ENCODE data around the gene OLFM2. TPM values are rescaled to one million over a fixed set of nuclear protein-coding genes. Genes with fewer than 3 reads are reported as not detected.

OLFM2 gene
- total RNA-seq, 1 experiment from 2014 or later, result 19.9 TPM

DNA sequence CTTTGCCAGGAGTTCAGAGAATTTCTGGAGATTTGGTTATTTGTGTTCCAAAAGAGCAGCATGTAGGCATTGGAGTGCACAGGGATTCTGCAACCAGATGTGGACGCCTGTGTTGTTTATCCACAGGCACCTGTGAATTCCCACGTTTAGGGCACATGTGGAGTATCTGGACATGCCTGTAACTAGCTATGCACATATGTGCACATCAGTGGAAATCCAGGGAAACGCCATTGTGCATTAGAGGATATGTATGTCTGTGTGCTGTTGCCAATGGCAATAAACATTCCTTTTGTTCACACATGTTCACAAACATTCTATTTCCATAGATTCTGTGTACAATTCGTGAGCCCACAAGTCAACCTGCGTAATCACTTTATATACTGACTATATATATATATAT, 34.7 kb downstream of the OLFM2 start:
- Histone ChIP-seq H3K79me2 (ENCODE audit: insufficient read depth, low read length) (no peaks in the 10 kb centered on the region), H4K20me1 (ENCODE audit: insufficient read depth) (no peaks in the 10 kb centered on the region), H3K9ac (ENCODE audit: low read length) (no peak overlapping the region), H3K4me2 (ENCODE audit: low read length) (no peak overlapping the region), H3K27me3 (ENCODE audit: insufficient read depth, low read length) (no peaks in the 10 kb centered on the region), H3K4me1 (ENCODE audit: control insufficient read depth in 1 of 2, insufficient read depth in 2 of 2, low read length in 2 of 2) (no peaks in the 10 kb centered on the region), H2AFZ (ENCODE audit: low read depth, low read length, poor library complexity, severe bottlenecking) (no peak overlapping the region), H3K9me2 (ENCODE audit: insufficient read depth) (no peaks in the 10 kb centered on the region), H3K9me3 (ENCODE audit: control insufficient read depth in 1 of 2, insufficient read depth in 1 of 2, low read depth in 1 of 2, low read length in 2 of 2) (no peaks in the 10 kb centered on the region), H3K4me3 (replicated peaks in 1 of 2; ENCODE audit: low read depth in 1 of 2, low read length in 2 of 2) (no peak overlapping the region), H3K36me3 (ENCODE audit: control insufficient read depth in 1 of 2, insufficient read depth in 2 of 2, low read length in 2 of 2) (no peaks in the 10 kb centered on the region), H3K27ac (ENCODE audit: low read depth, low read length) (no peak overlapping the region)
- DNase-seq (ENCODE audit: low read depth, low spot score) (no peak), ATAC-seq (no peak)
- ChIA-PET CTCF (no interaction called here), POLR2A (no interaction called here), RAD21 (ENCODE audit: low non-redundant PET in 1 of 2, low total read pairs in 2 of 2, uncharacterized antibody in 2 of 2, unreplicated experiment in 2 of 2) (no interaction called here)
- TF ChIP-seq ELF1 (IDR thresholded peaks at IDR 0.05; ENCODE audit: borderline replicate concordance, low read depth) (no peak), POLR2AphosphoS5 (IDR thresholded peaks at IDR 0.05; ENCODE audit: low read depth, low read length) (no peak), YY1 (IDR thresholded peaks at IDR 0.05; ENCODE audit: extremely low read depth, insufficient replicate concordance, low read depth, low read length) (no peak), POLR2A (IDR thresholded peaks at IDR 0.05; ENCODE audit: borderline replicate concordance, extremely low read depth, insufficient read depth, insufficient read length) (no peak), CEBPB (IDR thresholded peaks at IDR 0.05; ENCODE audit: low read depth) (no peak), FOSL1 (IDR thresholded peaks at IDR 0.05; ENCODE audit: low read depth) (no peak), EZH2 (IDR thresholded peaks at IDR 0.05) (no peak), TCF7L2 (IDR thresholded peaks at IDR 0.05; ENCODE audit: borderline replicate concordance, extremely low read depth, insufficient read depth, insufficient read length) (no peak), JUND (IDR thresholded peaks at IDR 0.05) (no peak), RAD21 (IDR thresholded peaks at IDR 0.05; ENCODE audit: low read depth) (no peak), ZNF274 (IDR thresholded peaks at IDR 0.05; ENCODE audit: low read depth, low read length) (no peak), EZH2phosphoT487 (IDR thresholded peaks at IDR 0.05; ENCODE audit: borderline replicate concordance) (no peak), EGR1 (IDR thresholded peaks at IDR 0.05; ENCODE audit: low read depth) (no peak), SIN3A (IDR thresholded peaks at IDR 0.05; ENCODE audit: low read depth) (no peak), ZFX (IDR thresholded peaks at IDR 0.05) (no peak)
- TF ChIP-seq, protein P1, sequence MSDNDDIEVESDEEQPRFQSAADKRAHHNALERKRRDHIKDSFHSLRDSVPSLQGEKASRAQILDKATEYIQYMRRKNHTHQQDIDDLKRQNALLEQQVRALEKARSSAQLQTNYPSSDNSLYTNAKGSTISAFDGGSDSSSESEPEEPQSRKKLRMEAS (IDR thresholded peaks at IDR 0.05), result no peak
- TF ChIP-seq, protein P2, sequence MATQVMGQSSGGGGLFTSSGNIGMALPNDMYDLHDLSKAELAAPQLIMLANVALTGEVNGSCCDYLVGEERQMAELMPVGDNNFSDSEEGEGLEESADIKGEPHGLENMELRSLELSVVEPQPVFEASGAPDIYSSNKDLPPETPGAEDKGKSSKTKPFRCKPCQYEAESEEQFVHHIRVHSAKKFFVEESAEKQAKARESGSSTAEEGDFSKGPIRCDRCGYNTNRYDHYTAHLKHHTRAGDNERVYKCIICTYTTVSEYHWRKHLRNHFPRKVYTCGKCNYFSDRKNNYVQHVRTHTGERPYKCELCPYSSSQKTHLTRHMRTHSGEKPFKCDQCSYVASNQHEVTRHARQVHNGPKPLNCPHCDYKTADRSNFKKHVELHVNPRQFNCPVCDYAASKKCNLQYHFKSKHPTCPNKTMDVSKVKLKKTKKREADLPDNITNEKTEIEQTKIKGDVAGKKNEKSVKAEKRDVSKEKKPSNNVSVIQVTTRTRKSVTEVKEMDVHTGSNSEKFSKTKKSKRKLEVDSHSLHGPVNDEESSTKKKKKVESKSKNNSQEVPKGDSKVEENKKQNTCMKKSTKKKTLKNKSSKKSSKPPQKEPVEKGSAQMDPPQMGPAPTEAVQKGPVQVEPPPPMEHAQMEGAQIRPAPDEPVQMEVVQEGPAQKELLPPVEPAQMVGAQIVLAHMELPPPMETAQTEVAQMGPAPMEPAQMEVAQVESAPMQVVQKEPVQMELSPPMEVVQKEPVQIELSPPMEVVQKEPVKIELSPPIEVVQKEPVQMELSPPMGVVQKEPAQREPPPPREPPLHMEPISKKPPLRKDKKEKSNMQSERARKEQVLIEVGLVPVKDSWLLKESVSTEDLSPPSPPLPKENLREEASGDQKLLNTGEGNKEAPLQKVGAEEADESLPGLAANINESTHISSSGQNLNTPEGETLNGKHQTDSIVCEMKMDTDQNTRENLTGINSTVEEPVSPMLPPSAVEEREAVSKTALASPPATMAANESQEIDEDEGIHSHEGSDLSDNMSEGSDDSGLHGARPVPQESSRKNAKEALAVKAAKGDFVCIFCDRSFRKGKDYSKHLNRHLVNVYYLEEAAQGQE (IDR thresholded peaks at IDR 0.05; ENCODE audit: low read depth), result no peak
- no TSS peak for BruUV-seq (replicated peaks)
- intact Hi-C loops (cut with micrococcal nuclease), result no loop called here
